ENCODE results near the gene PLCB3.

DNA sequence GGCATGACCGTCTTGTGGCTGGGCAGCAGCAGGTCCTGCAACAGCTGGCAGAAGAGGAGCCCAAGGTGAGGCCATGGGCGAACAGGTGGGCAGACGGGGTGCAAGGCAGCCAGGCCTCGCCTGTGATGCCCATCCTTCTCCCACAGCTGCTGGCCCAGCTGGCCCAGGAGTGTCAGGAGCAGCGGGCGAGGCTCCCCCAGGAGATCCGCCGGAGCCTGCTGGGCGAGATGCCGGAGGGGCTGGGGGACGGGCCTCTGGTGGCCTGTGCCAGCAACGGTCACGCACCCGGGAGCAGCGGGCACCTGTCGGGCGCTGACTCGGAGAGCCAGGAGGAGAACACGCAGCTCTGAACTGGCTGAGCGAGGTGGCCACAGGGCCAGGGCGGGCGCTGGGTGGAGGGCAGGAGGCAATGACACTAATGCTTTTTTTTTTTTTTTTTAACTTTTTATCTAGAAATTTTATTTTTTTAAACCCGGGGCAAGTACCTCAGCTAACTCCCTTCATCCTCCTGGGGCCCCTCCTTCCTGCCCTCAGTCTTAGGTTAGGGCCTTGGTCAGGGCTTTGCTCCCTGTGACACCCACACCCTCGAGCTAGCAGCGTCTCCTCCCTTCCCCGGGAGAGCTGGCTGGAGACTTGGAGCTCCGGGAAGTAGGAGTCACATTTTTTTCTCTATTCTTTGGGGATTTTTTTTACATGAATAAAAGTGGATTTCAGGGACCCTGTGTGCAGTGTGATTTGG, 16.0 kb downstream of the PLCB3 start:
- TF ChIP-seq, protein P1, sequence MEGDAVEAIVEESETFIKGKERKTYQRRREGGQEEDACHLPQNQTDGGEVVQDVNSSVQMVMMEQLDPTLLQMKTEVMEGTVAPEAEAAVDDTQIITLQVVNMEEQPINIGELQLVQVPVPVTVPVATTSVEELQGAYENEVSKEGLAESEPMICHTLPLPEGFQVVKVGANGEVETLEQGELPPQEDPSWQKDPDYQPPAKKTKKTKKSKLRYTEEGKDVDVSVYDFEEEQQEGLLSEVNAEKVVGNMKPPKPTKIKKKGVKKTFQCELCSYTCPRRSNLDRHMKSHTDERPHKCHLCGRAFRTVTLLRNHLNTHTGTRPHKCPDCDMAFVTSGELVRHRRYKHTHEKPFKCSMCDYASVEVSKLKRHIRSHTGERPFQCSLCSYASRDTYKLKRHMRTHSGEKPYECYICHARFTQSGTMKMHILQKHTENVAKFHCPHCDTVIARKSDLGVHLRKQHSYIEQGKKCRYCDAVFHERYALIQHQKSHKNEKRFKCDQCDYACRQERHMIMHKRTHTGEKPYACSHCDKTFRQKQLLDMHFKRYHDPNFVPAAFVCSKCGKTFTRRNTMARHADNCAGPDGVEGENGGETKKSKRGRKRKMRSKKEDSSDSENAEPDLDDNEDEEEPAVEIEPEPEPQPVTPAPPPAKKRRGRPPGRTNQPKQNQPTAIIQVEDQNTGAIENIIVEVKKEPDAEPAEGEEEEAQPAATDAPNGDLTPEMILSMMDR (IDR thresholded peaks at IDR 0.05), result no peak
- TF ChIP-seq POLR2A (IDR thresholded peaks at IDR 0.05), result no peak

Data from Peyer's patch (tissue), 4 donors.